AG10803 (cell line): Measurements from ENCODE around the gene DHFR.
"Not testable (repeated sequence)": the region's sequence is repeated elsewhere in the genome, so short reads cannot be mapped to it uniquely, and the experiment has no call there.

Experiments
- DNase-seq: peaks from one replicate; pipeline ENCODE4 v3.0.0; 2010; ENCODE audit warnings: low read depth
- H3K4me3 ChIP-seq: 2 replicates; pipeline ENCODE4 v1.5.1; 2011; ENCODE audit warnings: mild to moderate bottlenecking, low read length, control low read depth
- TF ChIP-seq, protein P1 (sequence below): conservative IDR thresholded peaks from 2 replicates; pipeline ENCODE4 v1.5.1; 2011; ENCODE audit warnings: mild to moderate bottlenecking, low read length, control low read depth, inconsistent platforms

DHFR gene

DNA sequence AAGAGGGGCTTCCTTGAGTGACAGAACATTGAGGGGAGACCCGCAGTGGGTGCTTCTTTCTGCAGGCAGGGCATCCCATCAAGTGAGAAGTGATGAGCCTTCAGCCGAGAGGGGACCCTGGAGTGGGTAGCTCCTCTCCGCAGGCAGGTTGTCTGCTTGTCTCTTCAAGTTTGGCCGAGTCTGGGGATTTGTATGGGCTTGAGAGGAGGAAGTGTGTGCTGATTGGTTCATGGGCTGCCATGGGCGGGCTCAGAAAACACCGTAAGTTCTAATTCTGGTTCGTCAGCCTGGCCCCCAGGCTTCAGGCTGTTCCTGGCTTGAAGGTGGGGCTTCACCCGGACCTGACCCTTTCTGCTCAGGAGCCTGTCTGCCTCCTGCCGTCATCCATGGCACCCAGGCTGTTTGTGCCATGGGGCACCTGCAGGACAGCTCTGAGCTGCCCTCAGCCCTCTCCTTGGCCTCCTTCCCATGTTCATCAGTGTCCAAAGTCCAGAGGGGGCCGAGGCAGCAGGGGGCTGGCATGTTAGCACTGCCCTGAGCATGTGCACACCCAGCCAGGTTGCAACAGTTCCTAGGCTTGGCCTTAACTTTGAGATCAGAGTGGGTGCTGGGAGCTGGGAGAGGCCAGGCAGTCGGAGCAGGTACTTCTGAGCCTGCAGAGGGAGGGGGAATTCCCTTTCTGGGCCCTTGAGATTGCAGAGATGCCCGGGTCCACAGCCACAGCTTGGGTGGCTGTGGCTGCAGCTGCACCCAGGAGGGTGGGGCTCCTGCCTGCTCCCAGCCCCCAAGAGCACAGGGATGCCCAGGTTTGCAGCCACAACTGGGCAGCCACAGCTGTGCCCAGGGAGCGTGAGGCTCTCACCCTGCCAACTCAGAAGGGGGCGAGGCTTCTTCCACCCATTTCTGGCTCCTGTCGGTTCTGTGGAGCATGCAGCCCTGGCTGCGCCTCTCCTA lies 13.5 kb upstream of the DHFR start:
- DNase-seq: no peak
- TF ChIP-seq, protein P1, sequence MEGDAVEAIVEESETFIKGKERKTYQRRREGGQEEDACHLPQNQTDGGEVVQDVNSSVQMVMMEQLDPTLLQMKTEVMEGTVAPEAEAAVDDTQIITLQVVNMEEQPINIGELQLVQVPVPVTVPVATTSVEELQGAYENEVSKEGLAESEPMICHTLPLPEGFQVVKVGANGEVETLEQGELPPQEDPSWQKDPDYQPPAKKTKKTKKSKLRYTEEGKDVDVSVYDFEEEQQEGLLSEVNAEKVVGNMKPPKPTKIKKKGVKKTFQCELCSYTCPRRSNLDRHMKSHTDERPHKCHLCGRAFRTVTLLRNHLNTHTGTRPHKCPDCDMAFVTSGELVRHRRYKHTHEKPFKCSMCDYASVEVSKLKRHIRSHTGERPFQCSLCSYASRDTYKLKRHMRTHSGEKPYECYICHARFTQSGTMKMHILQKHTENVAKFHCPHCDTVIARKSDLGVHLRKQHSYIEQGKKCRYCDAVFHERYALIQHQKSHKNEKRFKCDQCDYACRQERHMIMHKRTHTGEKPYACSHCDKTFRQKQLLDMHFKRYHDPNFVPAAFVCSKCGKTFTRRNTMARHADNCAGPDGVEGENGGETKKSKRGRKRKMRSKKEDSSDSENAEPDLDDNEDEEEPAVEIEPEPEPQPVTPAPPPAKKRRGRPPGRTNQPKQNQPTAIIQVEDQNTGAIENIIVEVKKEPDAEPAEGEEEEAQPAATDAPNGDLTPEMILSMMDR: no peak
- no peak overlapping the region for H3K4me3 ChIP-seq

DNA sequence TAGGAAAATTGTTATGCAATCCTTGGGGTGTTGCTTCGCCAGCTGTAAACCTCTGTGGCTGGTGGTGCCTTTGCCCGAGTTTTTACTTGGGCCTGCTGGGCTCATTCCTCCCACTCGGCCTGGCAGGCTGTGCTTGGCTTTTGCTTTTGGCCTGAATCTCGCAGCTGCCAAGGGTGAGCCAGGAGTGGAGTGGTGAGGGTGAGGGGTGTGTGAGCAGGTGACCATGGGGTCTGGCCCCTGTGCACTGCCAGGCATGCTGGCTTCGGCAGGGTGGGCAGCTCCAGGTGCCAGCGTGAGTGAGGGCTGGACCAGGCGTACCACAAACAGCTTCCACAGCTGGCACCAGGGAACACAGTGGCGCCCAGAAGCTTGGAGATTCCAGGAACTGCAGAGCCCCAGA lies 12.6 kb upstream of the DHFR start:
- no peak for DNase-seq
- H3K4me3 ChIP-seq: no peak overlapping the region
- TF ChIP-seq, protein P1: no peak

DNA sequence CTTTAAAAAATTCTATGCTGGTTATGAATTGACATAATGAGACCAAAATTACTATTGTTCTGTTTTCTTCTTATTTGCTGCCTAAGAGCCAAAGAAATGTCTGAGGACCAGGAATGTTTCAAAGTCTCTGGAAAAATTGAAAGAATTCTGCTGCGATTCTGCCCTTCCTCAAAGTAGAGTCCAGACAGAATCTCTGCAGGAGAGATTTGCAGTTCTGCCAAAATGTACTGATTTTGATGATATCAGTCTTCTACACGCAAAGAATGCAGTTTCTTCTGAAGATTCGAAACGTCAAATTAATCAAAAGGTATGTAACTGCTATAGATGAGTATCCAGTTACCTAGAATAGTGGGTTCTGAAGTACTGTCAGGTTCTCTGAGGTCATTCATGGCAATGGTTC lies 10.3 kb upstream of the DHFR start:
- TF ChIP-seq, protein P1: no peak
- H3K4me3 ChIP-seq: no peak overlapping the region

DNA sequence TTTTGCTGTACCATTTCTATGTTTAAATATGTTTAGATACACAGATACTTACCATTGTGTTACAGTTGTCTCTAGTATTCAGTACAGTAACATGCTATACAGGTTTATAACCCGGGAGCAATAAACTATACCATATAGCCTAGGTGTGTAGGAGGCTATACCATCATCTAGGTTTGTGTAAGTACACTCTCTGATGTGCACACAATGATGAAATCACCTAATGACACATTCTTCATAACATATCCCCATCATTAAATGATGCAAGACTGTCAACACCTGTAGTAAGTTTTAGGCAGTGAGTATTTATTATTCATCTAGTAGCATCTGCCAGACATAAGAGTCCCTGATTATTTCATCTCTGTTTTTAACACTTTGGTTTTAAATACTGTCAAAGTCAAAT lies 7.3 kb upstream of the DHFR start:
- no peak overlapping the region for H3K4me3 ChIP-seq
- TF ChIP-seq, protein P1: no peak
- DNase-seq: no peak

More for the DNA sequence above, 10.3 kb upstream of the DHFR start:
- DNase-seq: no peak

DNA sequence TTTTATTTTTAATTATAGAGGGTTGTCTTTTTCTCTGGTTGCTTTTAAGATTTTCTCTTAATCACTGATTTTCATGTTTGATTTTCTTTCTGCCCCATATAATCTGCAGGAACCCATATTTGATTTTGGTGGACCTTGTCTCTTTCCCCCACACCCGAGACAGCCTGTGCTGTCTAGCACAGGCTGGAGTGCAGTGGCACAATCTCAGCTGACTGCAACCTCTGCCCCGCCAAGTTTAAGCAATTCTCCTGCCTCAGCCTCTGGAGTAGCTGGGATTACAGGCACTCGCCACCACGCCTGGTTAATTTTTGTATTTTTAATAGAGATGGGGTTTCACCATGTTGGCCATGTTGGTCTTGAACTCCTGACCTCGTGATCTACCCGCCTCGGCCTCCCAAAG lies 5.9 kb upstream of the DHFR start:
- not testable (repeated sequence) for DNase-seq, H3K4me3 ChIP-seq

DNA sequence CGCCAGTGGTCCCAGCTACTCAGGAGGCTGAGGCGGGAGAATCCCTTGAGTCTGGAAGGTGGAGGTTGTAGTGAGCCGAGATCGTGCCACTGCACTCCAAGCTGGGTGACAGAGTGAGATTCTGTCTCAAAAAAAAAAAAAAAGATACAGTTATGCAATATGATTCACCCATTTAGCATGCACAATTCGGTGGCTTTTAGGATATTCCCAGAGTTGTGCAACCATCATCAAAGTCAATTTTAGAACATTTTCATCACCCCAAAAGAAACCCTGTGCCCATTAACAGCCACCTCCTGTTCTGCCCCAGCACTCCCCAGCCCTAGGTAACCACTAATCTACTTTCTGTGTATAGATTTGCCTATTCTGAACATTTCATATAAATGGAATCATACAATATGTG lies 4.3 kb upstream of the DHFR start:
- peak; percentile 79 for DNase-seq
- TF ChIP-seq, protein P1: no peak

DNA sequence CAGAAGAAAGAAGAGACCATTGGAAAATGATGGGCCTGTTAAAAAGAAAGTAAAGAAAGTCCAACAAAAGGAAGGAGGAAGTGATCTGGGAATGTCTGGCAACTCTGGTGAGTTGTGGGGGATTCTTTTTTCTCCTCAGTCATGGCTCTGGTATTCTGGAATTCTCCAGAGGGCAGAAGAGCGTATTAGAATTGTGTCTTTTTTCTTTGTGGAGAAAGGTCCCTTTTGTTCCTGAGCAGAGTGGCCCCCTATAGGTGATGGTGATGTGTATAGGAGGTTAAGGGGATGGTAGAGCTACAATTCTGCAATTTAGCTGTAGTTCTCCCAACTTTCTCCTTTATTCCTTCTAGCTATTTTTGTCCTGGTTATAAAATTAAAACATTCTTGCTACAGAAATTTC lies 1.6 kb upstream of the DHFR start:
- no peak overlapping the region for H3K4me3 ChIP-seq
- peak; percentile 29 for DNase-seq
- TF ChIP-seq, protein P1: peak; percentile 19; the same call in 1 of the 2 replicates

More for the DNA sequence above, 4.3 kb upstream of the DHFR start:
- no peak overlapping the region for H3K4me3 ChIP-seq
